Loucy (cell line): ENCODE results near the gene FBXO41.
A peak's percentile ranks its signal among the peaks of the same experiment; 100 is the strongest.

ENCODE experiments used
- H2AFZ ChIP-seq: fragments of 200-600 bp; sonication (generic); 2 replicates; pipeline ENCODE4 v1.6.0; 2016; ENCODE audit warnings: antibody characterized with exemption, mild to moderate bottlenecking, low read length, moderate library complexity
- H3F3A ChIP-seq: fragments of 200-600 bp; 2 replicates; pipeline ENCODE4 v1.6.0; 2016; ENCODE audit warnings: antibody characterized with exemption, low read depth, mild to moderate bottlenecking
- H3K27me3 ChIP-seq: fragments of 200-600 bp; sonication (generic); 2 replicates; pipeline ENCODE4 v1.6.1; 2014; ENCODE audit warnings: low read length, mild to moderate bottlenecking; ENCODE audit not compliant: insufficient read depth, poor library complexity, severe bottlenecking
- H3K36me3 ChIP-seq: fragments of 200-600 bp; sonication (generic); 2 replicates; pipeline ENCODE4 v1.6.1; 2016; ENCODE audit warnings: low read length; ENCODE audit not compliant: insufficient read depth
- H3K4me1 ChIP-seq: fragments of 200-600 bp; sonication (generic); 2 replicates; pipeline ENCODE4 v1.5.1; 2014; ENCODE audit warnings: low read length, mild to moderate bottlenecking; ENCODE audit not compliant: insufficient read depth, poor library complexity, severe bottlenecking
- H3K4me2 ChIP-seq: fragments of 200-600 bp; sonication (generic); 2 replicates; pipeline ENCODE4 v1.6.0; 2014; ENCODE audit warnings: antibody characterized with exemption, low read length, low read depth, mild to moderate bottlenecking; ENCODE audit not compliant: poor library complexity, severe bottlenecking
- H3K4me3 ChIP-seq: fragments of 200-600 bp; sonication (generic); 2 replicates; pipeline ENCODE4 v1.5.1; 2014; ENCODE audit warnings: low read length, mild to moderate bottlenecking, mixed read lengths; ENCODE audit not compliant: poor library complexity, severe bottlenecking
- H3K79me2 ChIP-seq: fragments of 200-600 bp; sonication (generic); 2 replicates; pipeline ENCODE4 v1.6.1; 2014; ENCODE audit warnings: low read length; ENCODE audit not compliant: insufficient read depth
- H3K9ac ChIP-seq: fragments of 200-600 bp; sonication (generic); 2 replicates; pipeline ENCODE4 v1.6.0; 2014; ENCODE audit warnings: mild to moderate bottlenecking, low read depth, low read length, moderate library complexity; ENCODE audit not compliant: poor library complexity, severe bottlenecking
- H3K9me2 ChIP-seq: fragments of 200-600 bp; sonication (generic); replicated peaks from 2 replicates; pipeline ENCODE4 v1.6.1; 2016; ENCODE audit warnings: low read depth, low read length, mixed read lengths
- H3K9me3 ChIP-seq: fragments of 200-600 bp; sonication (generic); 2 replicates; pipeline ENCODE4 v1.6.1; 2014; ENCODE audit warnings: mild to moderate bottlenecking, antibody characterized with exemption, low read length, low read depth; ENCODE audit not compliant: insufficient read depth
- H4K20me1 ChIP-seq: fragments of 200-600 bp; sonication (generic); 2 replicates; pipeline ENCODE4 v1.6.0; 2014; ENCODE audit warnings: antibody characterized with exemption, low read length, mild to moderate bottlenecking; ENCODE audit not compliant: insufficient read depth, poor library complexity, severe bottlenecking
- CTCF ChIP-seq: fragments of 200-600 bp; sonication (generic); conservative IDR thresholded peaks from 2 replicates; pipeline ENCODE4 v1.5.1; 2014; ENCODE audit warnings: mild to moderate bottlenecking, antibody characterized with exemption, low read length
- EZH2phosphoT487 ChIP-seq: fragments of 200-600 bp; IDR thresholded peaks from 2 replicates; pipeline ENCODE4 v1.6.1; 2018; ENCODE audit warnings: antibody characterized with exemption, mild to moderate bottlenecking, moderate library complexity, borderline replicate concordance

Gene FBXO41

GRCh38 chr2:73233932-73234832 is 50.1 kb downstream of the FBXO41 start, which contains the start of gene CCT7:
Gene CCT7 (plus strand): TSS chr2:73234308. CDS start chr2:73234379, 71 bp downstream.
- Histone ChIP-seq H3K79me2 (peaks cover 63% of the 10 kb centered on the region), H3K36me3 (peaks cover 5% of the 10 kb centered on the region; the same call in 1 of the 2 replicates), H4K20me1 (peaks cover 54% of the 10 kb centered on the region), H3K4me1 (peaks cover 33% of the 10 kb centered on the region), H3K9me2 (no peaks in the 10 kb centered on the region), H3F3A (no peaks in the 10 kb centered on the region; the same call in 1 of the 2 replicates), H3K9ac (peak within 1 kb of the TSS; percentile 97), H2AFZ (peak within 1 kb of the TSS; percentile 97), H3K4me3 (peak within 1 kb of the TSS; percentile 99), H3K9me3 (no peaks in the 10 kb centered on the region), H3K27me3 (peaks cover 6% of the 10 kb centered on the region), H3K4me2 (peak within 1 kb of the TSS; percentile 98)
- no peak for TF ChIP-seq CTCF
- no peak for TF ChIP-seq EZH2phosphoT487

DNA sequence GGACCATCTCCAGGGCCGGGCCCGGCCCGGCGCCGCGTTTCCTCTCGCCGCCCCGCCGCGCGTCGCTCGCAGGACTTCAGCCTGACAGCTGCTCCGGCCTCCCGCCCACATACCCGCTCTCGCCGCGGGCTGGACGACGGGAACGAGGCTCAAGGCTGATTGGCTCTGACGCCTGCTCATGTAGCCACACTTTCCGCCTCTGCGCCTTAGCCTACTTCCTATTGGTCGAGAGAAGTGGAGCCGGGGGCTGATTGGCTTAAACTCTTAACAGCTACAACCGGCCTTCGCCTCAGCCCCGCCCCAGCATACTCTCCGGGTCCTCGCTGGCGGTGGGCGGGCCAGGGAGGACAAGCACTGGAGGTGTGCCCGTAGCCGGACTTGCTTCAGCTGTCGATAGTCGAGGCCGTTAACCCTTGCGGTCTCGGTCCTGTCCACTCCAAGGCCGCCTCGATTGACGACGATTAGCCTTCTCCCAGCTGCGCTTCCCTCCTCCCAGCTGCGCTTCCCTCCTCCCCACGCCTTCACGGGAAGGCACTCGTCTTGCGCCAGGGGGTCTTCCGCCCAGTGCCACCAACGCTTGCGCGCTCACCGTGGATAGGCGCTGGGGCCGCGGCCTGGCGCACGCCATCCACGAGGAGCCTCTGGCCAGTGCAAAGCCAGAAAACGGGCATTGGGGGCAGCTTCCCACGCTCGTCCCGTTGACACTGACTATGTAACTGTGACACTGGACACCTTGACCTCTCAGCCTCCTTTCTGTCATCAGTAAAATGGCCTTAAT is 50.9 kb downstream of the FBXO41 start, which contains the start of gene PRADC1:
PRADC1 (minus strand) TSS at position 86 of the 778 bp plus-strand sequence; CDS start at position 7, 79 bp downstream.
- peaks cover 25% of the 10 kb centered on the region for H3K4me1 ChIP-seq
- no peaks in the 10 kb centered on the region for H3K9me2 ChIP-seq
- TF ChIP-seq EZH2phosphoT487 = no peak
- TF ChIP-seq CTCF = no peak
- H4K20me1 ChIP-seq = peaks cover 45% of the 10 kb centered on the region
- no peaks in the 10 kb centered on the region; the same call in 1 of the 2 replicates for H3K36me3 ChIP-seq
- peaks cover 55% of the 10 kb centered on the region for H3K79me2 ChIP-seq
- peak within 1 kb of the TSS; percentile 97 for H2AFZ ChIP-seq
- no peaks in the 10 kb centered on the region; the same call in 1 of the 2 replicates for H3F3A ChIP-seq
- peak within 1 kb of the TSS; percentile 97 for H3K9ac ChIP-seq
- peak within 1 kb of the TSS; percentile 99 for H3K4me3 ChIP-seq
- peak within 1 kb of the TSS; percentile 98 for H3K4me2 ChIP-seq
- H3K9me3 ChIP-seq = no peaks in the 10 kb centered on the region
- peaks cover 6% of the 10 kb centered on the region for H3K27me3 ChIP-seq

DNA sequence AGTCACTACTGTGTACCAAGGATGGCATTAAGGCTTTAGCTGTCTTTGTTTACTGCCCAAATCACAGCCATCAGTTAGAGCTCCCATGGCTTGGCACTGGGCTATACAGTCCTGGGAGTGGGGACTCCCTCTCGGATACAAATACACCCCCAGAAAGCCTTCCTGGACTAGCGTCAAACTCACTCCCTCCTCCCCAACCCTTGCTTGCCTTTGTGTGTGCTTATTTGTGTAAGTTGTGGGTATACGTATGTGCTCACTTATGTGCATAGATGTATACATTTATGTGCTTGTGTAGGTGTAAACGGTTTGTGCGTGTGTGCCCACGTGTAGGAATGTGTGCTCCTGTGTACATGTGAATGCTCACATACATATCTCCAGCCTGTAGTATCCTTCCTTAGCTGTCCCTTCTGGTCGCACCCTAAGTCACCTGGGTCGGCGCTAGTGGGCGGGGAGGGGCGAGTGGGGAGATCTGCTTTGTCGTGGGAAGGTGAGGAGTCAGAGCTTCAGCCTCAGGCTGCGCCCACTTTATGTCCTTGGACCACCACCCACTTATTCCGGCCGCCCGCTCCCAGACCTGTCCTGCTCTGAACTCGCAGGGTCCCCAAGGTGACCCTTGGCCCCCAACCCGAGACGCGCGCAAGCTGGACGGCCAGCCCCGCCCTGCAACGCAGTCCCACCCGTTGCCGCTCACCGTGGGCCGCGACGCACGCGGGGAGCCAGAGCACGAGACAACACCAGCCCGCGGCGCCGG is 51.7 kb downstream of the FBXO41 start:
- peak overlapping the region; percentile 64 for H3K9ac ChIP-seq
- no peaks in the 10 kb centered on the region; the same call in 1 of the 2 replicates for H3K36me3 ChIP-seq
- H4K20me1 ChIP-seq = peaks cover 38% of the 10 kb centered on the region
- H3K79me2 ChIP-seq = peaks cover 47% of the 10 kb centered on the region
- no peak for TF ChIP-seq EZH2phosphoT487
- TF ChIP-seq CTCF = peak; percentile 43
- no peaks in the 10 kb centered on the region for H3K9me3 ChIP-seq
- no peaks in the 10 kb centered on the region; the same call in 1 of the 2 replicates for H3F3A ChIP-seq
- H3K4me3 ChIP-seq = peak overlapping the region; percentile 99
- H3K4me1 ChIP-seq = peaks cover 21% of the 10 kb centered on the region
- H3K27me3 ChIP-seq = peaks cover 6% of the 10 kb centered on the region
- H3K4me2 ChIP-seq = peak overlapping the region; percentile 88
- peak overlapping the region; percentile 78 for H2AFZ ChIP-seq
- no peaks in the 10 kb centered on the region for H3K9me2 ChIP-seq
